Erythroblast (primary cell): ENCODE results near the gene TEX2.

Experiments used
- GATA1 ChIP-seq: IDR thresholded peaks from 2 replicates; pipeline ENCODE4 v1.6.1; 2011; ENCODE audit warnings: low read depth, mild to moderate bottlenecking, control low read depth, low read length, moderate library complexity
- POLR2A ChIP-seq: IDR thresholded peaks from 2 replicates; pipeline ENCODE4 v1.6.1; 2011; ENCODE audit warnings: mild to moderate bottlenecking, low read length

DNA sequence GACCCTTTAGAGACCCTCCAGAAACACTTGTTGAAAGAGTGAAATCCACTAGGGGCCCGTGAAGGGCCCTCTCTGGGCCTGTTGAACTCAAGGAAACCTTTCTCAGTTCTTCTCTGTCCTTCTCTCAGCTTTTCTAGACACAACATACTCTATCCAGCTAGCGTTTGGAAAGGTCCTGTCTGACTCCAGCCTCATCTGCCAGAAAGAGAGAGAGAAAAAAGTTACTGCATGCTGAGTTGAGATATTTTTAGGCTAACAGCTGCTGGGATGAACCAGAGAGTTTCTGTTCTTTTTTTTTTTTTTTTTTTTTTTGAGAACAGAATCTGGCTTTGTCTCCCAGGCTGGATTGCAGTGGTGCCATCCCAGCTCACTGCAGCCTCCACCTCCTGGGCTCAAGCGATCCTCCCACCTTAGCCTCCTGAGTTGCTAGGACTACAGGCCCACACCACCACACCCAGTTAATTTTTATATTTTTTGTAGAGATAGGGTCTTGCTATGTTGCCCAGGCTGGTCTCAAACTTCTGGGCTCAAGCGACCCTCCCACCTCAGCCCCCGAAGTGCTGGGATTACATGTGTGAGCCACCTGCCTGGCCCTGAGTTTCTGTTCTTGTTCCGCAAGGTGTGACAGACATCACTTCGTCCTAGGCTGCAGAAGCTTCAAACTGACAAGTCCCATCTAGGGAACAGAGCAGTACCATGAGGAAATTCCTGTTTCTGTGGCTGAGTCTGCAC is 14.9 kb upstream of the TEX2 start:
- TF ChIP-seq POLR2A: no peak
- TF ChIP-seq GATA1: no peak
